ELR (cell line): ENCODE results near the gene DNMBP.
"Not testable (repeated sequence)": the region's sequence is repeated elsewhere in the genome, so short reads cannot be mapped to it uniquely, and the experiment has no call there.

Experiments
- DNase-seq: peaks from one replicate; pipeline ENCODE4 v3.0.0-alpha.2; 2015; ENCODE audit warnings: low read depth

Gene DNMBP

GRCh38 chr10:99858849-99859248, 150.9 kb downstream of the DNMBP start:
- DNase-seq = no peak

- no peak for DNase-seq
These were observed 154.2 kb downstream of the DNMBP start for GRCh38 chr10:99855479-99856071.

DNA sequence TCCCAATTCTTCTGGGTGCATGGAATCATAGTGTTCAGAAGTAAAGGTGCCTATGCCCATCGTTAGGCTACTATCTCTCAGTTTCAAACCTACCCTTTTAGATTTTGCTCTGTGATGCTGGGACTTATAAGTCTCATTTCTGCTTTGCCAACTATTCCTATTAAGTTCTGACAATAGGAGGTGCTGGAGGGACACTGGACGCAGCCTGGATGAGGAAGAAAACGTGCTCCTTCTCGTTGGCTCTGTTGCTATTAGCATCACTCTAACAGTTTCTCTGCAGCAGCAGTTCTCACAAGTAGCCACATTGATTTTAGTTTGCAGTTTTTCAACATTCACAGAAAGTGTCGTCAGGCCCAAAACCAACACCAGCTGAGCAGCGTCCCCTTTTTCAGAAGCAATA, 154.9 kb downstream of the DNMBP start:
- DNase-seq = peak; percentile 74

GRCh38 chr10:99853655-99854054, 156.1 kb downstream of the DNMBP start:
- no peak for DNase-seq

- no peak for DNase-seq
These were observed 157.1 kb downstream of the DNMBP start for GRCh38 chr10:99852481-99853213.

DNA sequence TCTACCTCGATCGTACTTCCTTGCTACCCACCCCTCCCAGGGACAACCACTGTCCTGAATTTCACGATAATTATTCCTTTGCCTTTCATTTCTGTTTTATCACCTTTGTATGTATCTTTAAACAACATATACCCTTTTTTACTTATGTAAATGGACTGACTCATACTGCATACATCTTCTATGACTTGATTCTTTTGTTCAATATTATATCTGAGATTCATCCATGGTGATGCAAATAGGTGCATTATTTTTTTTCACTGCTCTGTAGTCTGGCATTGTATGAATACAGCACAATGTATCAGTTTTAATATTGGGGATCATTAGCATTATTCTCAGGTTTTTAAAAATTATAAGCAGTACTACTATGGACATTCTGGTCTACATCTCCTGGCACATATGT, 157.9 kb downstream of the DNMBP start:
- no peak for DNase-seq

DNA sequence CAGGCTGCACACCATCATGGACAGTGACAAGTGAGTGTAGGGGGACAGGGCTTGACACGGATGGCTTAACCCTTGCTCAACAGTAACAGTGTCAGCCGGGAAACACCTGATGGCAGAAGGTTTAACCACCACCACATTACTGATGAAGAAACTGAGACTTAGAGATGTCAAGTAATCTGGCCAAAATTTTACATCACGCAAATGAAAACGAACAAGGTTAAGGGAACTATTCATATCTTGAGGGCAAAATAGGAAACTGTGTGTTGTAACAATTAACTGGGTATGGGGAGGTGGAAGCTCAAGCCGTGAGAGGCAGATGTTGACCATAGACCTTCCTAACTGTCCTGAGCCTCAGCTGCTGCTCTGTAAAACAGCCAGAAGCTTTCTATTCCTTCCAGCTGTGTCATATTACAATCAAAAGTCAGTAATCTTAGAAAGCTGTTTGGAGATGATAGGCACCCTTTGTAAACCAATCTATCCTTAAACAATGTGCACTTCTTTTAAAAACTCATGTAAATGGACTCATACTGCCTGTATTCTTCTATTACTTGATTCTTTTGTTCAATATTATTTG, 158.9 kb downstream of the DNMBP start:
- DNase-seq = no peak

DNA sequence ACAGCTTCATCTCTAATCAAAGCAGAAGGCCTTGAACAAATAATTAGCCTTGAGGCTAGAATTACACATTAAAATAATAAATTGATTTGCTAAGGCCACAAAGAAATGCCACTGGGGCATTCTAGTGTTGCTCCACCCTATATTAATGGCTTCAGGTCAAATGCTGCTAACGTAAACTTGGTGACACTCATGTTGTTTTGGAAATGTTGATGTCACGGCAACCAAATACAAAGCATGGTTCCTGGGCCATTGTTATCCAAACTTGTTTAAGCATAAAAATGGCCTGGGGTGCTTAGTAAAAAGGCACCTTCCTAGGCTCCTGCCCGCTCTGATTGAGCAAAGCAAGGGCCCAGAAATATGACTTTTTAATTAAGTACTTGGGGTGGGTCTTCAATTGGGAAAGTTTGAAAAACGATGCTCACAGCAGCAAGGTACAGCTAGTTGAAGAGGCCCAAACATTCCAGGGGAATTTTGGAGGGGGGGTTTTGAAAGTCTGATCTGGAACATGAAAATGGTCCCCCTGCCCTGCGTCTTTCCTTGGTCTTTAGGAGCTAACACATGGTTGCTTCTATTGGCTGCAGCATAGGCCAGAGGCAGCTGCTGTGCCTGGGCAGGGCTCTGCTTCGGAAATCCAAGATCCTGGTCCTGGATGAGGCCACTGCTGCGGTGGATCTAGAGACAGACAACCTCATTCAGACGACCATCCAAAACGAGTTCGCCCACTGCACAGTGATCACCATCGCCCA, 159.6 kb downstream of the DNMBP start:
- no peak for DNase-seq

DNA sequence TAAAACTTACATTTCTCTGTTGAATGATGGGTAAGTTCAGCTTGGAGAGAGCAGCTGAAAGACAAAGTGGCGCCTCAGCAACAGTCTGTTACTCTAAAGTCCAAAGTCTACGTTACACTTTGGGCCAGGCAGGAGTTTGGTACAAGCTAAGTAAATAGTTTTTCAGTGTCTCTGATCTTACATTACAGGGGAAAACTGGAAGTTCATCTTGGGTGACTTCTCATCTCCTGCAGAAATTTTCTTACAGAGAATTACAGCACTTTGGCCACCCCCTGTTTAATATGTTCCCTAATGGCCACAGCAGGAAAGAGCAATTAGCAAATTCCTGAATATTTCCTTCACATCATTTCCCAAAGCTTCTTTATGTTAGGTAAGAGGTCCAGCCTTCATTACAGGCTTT, 160.2 kb downstream of the DNMBP start:
- no peak for DNase-seq

DNA sequence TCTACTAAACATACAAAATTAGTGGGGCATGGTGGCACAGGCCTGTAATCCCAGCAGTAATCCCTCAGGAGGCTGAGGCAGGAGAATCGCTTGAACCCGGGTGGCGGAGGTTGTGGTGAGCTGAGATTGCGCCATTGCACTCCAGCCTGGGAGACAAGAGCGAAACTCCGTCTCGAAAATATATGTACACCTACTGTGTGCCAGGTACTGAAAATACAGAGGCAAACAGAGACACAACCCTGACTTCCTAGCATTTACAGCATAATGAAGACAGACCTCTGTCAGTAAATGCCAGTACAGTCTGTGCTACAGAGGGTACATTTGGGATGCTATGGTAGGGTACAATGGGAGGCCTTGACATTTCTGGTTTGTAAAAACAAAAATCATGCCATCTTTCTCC, 160.7 kb downstream of the DNMBP start:
- no peak for DNase-seq

DNA sequence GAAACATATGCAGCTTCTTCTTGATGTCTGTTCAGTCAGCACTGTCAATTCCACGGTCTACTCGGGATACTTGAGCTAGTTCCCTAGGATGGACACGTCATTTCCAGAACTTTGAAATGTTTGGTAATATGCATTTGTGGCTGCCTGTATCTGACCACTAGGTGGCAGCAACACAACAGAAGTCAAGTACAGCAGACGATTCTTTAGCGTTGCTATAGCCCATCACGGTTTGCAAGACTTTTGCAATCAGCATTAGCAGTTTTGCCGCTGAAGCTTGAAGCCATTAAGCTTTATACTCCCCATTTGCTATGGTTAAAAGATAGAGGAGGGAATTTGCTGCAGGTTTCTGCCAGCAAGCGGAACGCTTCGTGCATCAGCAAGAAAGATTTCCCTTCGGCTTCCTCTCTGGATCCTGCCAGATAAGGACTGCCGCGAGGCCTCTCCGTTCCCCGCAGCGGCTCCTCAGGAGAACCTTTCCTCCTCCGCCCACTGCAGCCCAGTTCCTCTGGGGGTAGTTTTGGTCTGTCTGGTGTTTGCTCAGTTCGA, 163.8 kb downstream of the DNMBP start:
- DNase-seq = peak; percentile 94

GRCh38 chr10:99844433-99844955, 165.3 kb downstream of the DNMBP start:
- DNase-seq = no peak

DNA sequence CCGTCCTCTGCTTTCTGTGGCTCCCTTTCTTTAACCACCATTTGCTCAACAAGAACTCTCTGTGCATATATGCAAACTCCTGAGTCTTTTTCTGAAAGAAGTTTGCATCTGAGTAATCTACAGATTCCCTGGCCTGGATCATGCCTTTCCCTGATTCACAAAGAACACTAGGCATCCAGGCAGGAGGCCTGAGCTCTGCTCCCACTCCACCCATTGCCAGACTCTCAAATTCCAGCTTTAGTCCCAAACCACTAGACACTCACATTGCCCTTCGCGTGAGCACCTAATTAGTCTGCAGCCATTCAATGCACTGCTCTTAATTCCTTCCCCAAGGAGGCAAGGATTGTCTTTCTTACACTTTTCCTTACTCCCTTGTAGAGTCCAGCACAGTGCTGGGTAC, 166.4 kb downstream of the DNMBP start:
- no peak for DNase-seq

- DNase-seq = no peak
These were observed 168.0 kb downstream of the DNMBP start for GRCh38 chr10:99841746-99842145.

DNA sequence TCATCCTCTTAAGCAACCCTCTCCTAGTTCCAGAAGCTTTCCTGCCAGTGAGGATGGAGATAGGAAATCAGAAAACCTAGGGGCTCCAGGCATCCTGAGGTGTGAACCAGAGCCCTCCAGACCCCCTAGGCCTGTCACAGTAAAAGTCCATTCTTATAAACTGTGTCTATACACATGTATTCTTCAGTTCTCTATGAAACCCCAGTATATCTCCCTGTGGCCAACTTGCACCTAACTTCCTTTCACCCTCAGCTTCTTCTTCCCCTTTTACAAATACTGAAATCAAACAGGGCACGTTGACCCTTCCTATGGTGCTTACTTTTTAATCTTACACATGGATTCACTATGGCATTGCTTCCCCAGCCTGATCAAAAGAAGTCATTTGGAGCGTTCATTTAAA, 168.9 kb downstream of the DNMBP start:
- DNase-seq = not testable (repeated sequence)

GRCh38 chr10:99836711-99837110, 173.0 kb downstream of the DNMBP start:
- DNase-seq = no peak

- no peak for DNase-seq
These were observed 173.8 kb downstream of the DNMBP start for GRCh38 chr10:99835947-99836346.

DNA sequence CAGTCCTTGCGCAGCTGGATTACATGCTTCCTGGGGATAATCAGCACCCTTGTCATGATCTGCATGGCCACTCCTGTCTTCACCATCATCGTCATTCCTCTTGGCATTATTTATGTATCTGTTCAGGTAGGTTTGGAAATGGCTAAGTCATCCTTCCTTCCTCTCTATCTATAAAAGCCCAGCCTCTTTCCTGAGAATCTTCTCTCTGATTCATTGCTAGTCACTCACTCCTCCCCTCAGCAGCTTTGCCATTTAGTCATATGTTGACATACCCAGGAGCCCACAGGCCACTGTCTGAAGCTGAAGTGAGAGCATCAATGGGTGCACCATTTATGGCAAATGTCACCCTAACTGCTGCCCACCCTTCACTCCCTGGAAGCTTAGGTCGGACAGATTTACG, 175.3 kb downstream of the DNMBP start:
- peak; percentile 96 for DNase-seq

DNA sequence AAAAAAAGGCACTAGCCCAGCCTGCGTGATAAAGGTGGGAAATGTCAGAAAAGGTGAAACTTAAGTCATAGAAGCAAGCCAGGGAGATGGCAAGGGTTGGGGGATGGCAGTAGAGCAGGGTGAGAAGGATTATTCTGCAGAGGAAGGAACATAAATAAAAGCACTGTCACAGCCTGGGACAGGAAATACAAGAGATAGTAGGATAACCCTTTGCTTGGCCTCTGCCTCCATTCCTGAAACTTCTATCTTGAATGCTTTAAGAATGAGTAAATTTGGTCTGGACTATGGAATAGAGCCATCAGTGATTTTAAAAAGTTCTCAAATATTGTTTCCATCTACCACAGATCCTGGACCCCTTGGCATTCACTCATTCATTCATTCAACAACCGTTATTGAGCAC, 177.3 kb downstream of the DNMBP start:
- DNase-seq = no peak

DNA sequence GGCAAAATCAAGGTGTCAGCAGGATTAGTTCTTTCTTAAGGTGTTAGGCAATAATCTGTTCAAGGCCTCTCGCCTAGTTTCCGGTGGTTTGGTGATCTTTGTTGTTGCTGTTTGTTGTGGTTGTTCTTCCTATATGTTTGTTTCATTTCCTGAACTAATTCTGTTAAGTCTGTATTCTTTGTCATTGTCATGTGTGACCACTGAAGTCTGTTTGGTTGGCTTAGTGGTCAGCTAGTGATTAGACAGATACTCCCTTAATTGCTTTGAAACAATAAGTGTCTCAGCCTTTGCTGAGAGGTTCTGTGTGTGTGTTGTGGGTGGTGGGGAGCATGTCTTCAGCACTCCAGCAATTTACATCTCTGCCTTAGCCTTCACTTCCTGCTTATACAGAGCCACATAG, 181.3 kb downstream of the DNMBP start:
- no peak for DNase-seq

GRCh38 chr10:99827936-99828335, 181.8 kb downstream of the DNMBP start:
- DNase-seq = peak; percentile 72
